ENCODE data around the gene CTIF.
A peak's percentile ranks its signal among the peaks of the same experiment; 100 is the strongest.

The CTIF gene

DNA sequence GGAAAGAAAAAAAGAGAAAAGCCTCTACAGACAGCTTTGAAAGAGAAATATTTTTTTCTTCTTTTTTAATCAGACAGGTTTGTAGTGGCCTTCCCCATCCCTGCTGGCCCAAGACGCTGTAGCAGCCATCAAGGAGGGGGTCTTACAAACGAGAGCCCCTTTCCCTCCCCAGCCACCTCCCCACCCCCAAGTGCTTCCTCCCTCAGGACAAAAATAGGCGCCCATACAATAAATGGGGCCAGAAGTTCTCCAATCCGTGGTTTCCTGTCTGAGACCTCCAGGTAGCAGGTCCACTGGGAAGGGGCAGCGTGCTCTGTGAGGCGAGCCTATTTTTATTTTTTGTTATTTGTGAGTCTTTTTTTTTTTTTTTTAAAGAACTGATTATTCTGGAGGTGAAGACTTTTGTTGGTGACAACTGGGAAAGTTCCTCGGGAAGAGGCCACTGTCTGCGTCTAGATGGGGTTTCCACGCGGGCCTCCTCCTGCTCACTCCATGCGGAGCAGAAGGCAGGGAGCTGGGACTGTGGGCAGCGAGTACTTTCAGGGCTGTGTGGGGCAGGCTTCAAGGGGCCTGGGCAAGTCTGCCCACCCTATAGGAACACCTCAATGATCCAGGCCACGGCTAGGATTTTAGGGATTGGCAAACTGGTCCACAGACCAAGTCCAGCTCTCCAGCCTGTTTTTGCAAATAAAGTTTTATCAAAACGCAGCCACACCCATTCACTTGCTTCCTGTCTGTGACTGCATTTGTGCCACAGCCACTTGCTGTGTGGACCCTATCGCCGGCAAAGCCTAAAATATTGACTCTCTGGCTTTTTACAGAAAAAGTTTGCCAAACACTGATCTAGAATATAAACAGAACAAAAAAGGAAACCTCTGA lies 139.6 kb downstream of the CTIF start:
- TF ChIP-seq, protein P1, sequence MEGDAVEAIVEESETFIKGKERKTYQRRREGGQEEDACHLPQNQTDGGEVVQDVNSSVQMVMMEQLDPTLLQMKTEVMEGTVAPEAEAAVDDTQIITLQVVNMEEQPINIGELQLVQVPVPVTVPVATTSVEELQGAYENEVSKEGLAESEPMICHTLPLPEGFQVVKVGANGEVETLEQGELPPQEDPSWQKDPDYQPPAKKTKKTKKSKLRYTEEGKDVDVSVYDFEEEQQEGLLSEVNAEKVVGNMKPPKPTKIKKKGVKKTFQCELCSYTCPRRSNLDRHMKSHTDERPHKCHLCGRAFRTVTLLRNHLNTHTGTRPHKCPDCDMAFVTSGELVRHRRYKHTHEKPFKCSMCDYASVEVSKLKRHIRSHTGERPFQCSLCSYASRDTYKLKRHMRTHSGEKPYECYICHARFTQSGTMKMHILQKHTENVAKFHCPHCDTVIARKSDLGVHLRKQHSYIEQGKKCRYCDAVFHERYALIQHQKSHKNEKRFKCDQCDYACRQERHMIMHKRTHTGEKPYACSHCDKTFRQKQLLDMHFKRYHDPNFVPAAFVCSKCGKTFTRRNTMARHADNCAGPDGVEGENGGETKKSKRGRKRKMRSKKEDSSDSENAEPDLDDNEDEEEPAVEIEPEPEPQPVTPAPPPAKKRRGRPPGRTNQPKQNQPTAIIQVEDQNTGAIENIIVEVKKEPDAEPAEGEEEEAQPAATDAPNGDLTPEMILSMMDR (IDR thresholded peaks at IDR 0.05; ENCODE audit: poor library complexity, severe bottlenecking): no peak
- Histone ChIP-seq H3K36me3 (ENCODE audit: low read depth) (no peaks in the 10 kb centered on the region), H3K4me1 (ENCODE audit: insufficient read depth, poor library complexity, severe bottlenecking) (no peaks in the 10 kb centered on the region)

DNA sequence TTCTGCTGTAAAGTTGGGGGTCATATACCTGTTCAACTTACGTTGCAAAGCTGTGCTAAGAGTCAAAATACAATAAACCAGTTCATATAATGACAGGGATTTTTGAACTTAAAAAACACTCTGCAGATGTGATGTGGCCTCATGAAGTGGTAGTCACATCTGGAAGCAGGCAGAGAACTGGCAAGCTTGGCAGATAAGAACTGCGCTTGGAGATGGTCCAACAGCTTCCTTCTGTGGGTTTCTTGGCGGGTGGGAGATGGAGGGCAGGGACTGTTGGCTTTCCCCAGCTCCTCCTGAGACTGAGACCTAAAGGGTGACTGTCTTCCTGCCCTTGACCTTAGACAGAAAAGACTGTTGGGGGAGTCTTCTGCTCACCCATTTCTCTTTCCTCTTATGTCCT lies 140.4 kb downstream of the CTIF start:
- no peak overlapping the region for H3K27ac ChIP-seq (ENCODE audit: poor library complexity, severe bottlenecking)
- H3K27me3 ChIP-seq (ENCODE audit: insufficient read depth, poor library complexity, severe bottlenecking): no peaks in the 10 kb centered on the region
- ATAC-seq (ENCODE audit: low read depth) (no peak), DNase-seq (ENCODE audit: low spot score) (no peak)
- H3K4me3 ChIP-seq (ENCODE audit: severe bottlenecking): no peak overlapping the region
- H3K4me1 ChIP-seq (ENCODE audit: insufficient read depth, poor library complexity, severe bottlenecking): no peaks in the 10 kb centered on the region
- H3K36me3 ChIP-seq (ENCODE audit: low read depth): peaks cover under 1% of the 10 kb centered on the region; the same call in 1 of the 2 replicates
- TF ChIP-seq, protein P1 (IDR thresholded peaks at IDR 0.05; ENCODE audit: poor library complexity, severe bottlenecking): no peak
- no peaks in the 10 kb centered on the region for H3K9me3 ChIP-seq (ENCODE audit: severe bottlenecking)

More for the DNA sequence above, 139.6 kb downstream of the CTIF start:
- no peaks in the 10 kb centered on the region for H3K9me3 ChIP-seq (ENCODE audit: severe bottlenecking)
- no peak for ATAC-seq (ENCODE audit: low read depth)
- no peak overlapping the region for H3K4me3 ChIP-seq (ENCODE audit: severe bottlenecking)
- DNase-seq (ENCODE audit: low spot score): peak; percentile 33
- H3K27ac ChIP-seq (ENCODE audit: poor library complexity, severe bottlenecking): no peak overlapping the region
- no peaks in the 10 kb centered on the region for H3K27me3 ChIP-seq (ENCODE audit: insufficient read depth, poor library complexity, severe bottlenecking)

- no peak for DNase-seq (ENCODE audit: low spot score)
- no peak overlapping the region for H3K4me3 ChIP-seq (ENCODE audit: severe bottlenecking)
- H3K4me1 ChIP-seq (ENCODE audit: insufficient read depth, poor library complexity, severe bottlenecking): no peaks in the 10 kb centered on the region
- TF ChIP-seq, protein P1 (IDR thresholded peaks at IDR 0.05; ENCODE audit: poor library complexity, severe bottlenecking): no peak
- H3K27ac ChIP-seq (ENCODE audit: poor library complexity, severe bottlenecking): no peak overlapping the region
- ATAC-seq (ENCODE audit: low read depth): no peak
- no peaks in the 10 kb centered on the region for H3K9me3 ChIP-seq (ENCODE audit: severe bottlenecking)
- H3K36me3 ChIP-seq (ENCODE audit: low read depth): peaks cover 5% of the 10 kb centered on the region; the same call in 1 of the 2 replicates
- no peaks in the 10 kb centered on the region for H3K27me3 ChIP-seq (ENCODE audit: insufficient read depth, poor library complexity, severe bottlenecking)
Measured at GRCh38 chr18:48680339-48681250, 141.8 kb downstream of the CTIF start.

DNA sequence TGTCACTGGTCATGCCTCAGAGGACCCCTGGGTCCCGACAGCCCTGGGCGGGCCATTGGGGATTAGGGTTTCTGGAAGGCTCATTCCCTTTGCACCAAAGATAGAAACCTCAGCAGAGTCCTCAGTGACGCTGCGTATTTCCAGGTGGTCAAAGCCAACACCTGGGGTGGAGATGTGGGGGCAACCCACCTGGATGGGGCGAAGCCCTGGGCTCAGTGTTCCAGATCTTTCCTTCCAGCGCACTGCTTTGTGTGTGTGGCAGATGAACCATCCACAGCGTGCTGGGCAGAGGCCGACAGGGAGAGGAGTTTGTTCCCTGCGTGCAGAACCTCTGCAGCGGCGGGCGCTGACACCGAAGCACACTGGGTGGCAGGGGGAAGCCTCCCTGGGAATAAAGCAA lies 143.9 kb downstream of the CTIF start:
- TF ChIP-seq, protein P1 (IDR thresholded peaks at IDR 0.05; ENCODE audit: poor library complexity, severe bottlenecking): no peak
- no peak overlapping the region for H3K27ac ChIP-seq (ENCODE audit: poor library complexity, severe bottlenecking)
- H3K27me3 ChIP-seq (ENCODE audit: insufficient read depth, poor library complexity, severe bottlenecking): no peaks in the 10 kb centered on the region
- DNase-seq (ENCODE audit: low spot score) (no peak), ATAC-seq (ENCODE audit: low read depth) (no peak)
- no peak overlapping the region for H3K4me3 ChIP-seq (ENCODE audit: severe bottlenecking)
- H3K9me3 ChIP-seq (ENCODE audit: severe bottlenecking): no peaks in the 10 kb centered on the region
- H3K4me1 ChIP-seq (ENCODE audit: insufficient read depth, poor library complexity, severe bottlenecking): no peaks in the 10 kb centered on the region
- peaks cover 5% of the 10 kb centered on the region for H3K36me3 ChIP-seq (ENCODE audit: low read depth)
